ENCODE data around the gene SLC9C1.

- TF ChIP-seq CTCF (optimal IDR thresholded peaks at IDR 0.05 in 1 of 3, IDR thresholded peaks at IDR 0.05 in 1 of 3, conservative IDR thresholded peaks at IDR 0.05 in 1 of 3; ENCODE audit: extremely low read depth in 1 of 3, insufficient read depth in 2 of 3, low read length in 3 of 3) (no peak), EZH2 (IDR thresholded peaks at IDR 0.05; ENCODE audit: low read length) (no peak)
These were observed 14.3 kb upstream of the SLC9C1 start for GRCh38 chr3:112308151-112308911.

Measured in keratinocyte (primary cell).